Dermis lymphatic vessel endothelial cell (primary cell): Measurements from ENCODE around the gene UBL4A. TPM values are rescaled to one million over a fixed set of nuclear protein-coding genes. Genes with fewer than 3 reads are reported as not detected.

Experiments used
- total RNA-seq: library from RNA; depleted of rRNA; stranded (reverse); fragments of >200 nt; gene quantifications from 2 replicates; pipeline ENCODE4 v1.2.1, GENCODE V29; 2014

Gene UBL4A
- 29.1 and 32.6 TPM in 2 replicates for total RNA-seq

GRCh38 chrX:154486396-154487207, at the start of gene UBL4A:
Gene UBL4A (minus strand): TSS chrX:154486615. CDS start chrX:154486584, 31 bp downstream.

DNA sequence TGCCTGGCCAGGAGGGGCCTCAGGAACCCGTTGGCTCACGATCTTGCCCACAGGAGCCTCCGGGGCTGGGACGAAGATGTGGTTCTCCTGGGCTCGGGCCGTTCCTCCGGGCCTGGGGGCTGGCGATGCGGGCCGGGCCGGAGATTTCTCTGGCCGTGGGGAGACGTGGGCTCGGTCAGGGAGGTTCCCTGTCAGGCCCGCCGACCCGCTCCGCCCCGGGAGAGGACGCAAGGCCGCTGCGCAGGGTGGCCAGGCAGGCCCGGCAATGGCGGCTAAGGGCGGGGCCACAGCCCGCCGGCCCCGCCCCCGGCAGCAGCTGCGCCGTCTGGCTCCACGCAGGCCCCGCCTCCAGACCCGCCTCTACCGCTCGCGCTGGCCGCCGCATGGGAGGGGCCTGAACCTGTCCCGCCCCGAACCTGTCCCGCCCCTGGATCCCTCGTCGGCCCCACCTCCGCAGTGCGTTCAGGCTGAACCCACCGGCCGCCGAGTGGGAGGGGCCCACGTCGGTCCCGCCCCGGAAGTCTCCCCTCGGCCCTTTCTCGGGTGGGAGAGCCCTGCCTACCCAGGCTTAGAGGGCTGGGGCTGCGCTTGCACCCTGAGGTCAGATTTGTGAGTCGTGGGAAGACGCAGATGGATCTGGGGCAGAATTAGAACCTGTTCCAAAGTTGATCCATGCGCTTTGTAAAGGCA, 29.7 kb upstream of the UBL4A start, which contains the start of gene FAM3A:
TSS of gene FAM3A (minus strand) at position 267 of the 690 bp plus-strand sequence. CDS start 460 bp downstream, outside the sequence.

DNA sequence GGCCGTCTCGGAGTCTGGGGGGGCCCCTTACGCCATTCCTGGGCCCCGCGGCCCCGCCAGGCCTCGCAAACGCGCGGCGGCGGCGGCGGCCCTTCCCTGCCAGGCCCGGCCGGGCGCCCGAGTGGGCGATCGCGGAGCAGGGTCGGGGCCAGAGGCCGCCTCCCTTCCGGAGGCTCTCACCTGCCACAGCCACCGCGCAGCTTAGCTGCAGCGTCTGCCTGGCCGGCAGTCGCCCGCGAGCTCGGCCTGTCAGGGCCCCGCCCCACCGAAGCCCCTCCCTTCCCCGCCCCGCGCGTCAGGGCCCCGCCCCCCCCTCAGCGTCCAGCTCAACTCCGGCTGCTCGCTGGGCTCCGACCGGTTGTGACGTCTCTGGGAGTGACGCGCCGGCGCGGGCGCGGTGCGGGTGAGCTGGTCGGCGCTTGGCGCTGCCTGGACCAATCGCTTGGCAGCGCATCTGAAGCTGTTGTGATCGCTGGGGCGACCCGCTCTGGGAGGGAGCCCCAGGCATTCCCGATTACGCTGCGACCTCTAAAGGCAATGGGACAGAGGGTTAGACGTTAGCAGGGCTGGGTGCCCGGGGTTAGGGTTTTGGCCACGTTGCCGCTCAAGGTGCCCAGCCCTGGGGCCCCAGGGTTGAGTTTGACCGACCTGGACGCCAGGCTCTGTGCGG, 4.1 kb upstream of the UBL4A start, which contains the start of gene SLC10A3:
TSS of gene SLC10A3 (minus strand) at position 216 of the 670 bp plus-strand sequence. CDS start 1,689 bp downstream, outside the sequence.

GRCh38 chrX:154478728-154479622, 7.4 kb downstream of the UBL4A start, which contains the start of gene LAGE3:
Gene LAGE3 (minus strand): TSS chrX:154479281. CDS start chrX:154478915, 366 bp downstream.

DNA sequence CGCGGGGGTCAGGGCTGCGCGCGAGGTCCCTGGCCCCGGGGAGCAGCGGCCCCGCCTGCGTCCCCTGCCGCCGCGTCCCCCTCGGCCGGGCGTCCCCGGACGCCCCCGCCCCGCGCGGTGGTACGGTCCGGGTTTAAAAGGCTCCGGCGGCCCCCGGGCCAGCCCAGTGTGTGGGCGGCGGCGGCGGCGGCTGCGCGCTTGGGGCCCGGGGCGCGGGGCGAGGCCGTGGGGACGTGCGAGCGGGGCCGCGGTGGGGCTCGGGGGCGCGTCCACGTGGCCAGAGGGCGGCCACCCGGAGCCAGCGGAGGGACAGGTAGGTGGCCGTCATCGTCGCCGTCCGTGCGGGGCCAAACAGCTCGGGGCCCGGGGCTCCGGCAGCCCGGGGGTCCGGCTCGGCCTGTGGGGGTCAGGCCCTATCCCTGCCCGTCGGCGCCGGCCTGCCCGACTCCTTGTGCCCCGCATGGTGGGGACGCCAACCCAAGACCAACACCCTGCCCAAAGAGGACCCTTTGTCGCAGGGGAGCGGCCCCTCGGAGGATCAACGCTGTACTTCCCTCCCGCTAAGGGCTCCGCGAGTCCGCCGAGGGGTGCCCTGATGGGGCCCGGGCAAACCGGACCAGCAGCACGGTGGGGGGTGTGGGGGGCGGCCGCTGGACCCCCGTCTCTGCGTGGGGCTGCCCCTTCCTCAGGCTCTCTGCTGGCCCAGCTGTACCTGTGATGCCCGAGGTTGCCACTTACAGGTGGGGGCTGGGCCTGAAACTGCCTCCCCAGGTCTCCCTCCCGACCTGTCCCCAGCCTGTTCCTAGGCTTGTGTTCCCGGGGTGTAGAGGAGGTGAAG, 28.1 kb downstream of the UBL4A start, which contains the start of gene PLXNA3:
TSS of gene PLXNA3 (plus strand) at position 166 of the 838 bp plus-strand sequence. CDS start 1,903 bp downstream, outside the sequence.

GRCh38 chrX:154443992-154444754, 42.2 kb downstream of the UBL4A start, which contains the start of gene FAM50A:
Gene FAM50A (plus strand): TSS chrX:154444141. CDS start chrX:154444236, 95 bp downstream.

GRCh38 chrX:154436983-154437752, 49.2 kb downstream of the UBL4A start, which contains the start of gene GDI1:
Gene GDI1 (plus strand): TSS chrX:154437154. CDS start chrX:154437255, 101 bp downstream.

Other genes with a start within 250 kb of the UBL4A start
- gene OPN1MW3, start 229.0 kb downstream of the UBL4A start, total RNA-seq: 0.11 TPM in 1 of 2 replicates, not detected in the other
- gene TEX28, start 191.5 kb downstream of the UBL4A start, total RNA-seq: not detected in 2 replicates
- not detected in 2 replicates for gene TKTL1, start 190.8 kb downstream of the UBL4A start, total RNA-seq
- gene FLNA, start 112.0 kb downstream of the UBL4A start, total RNA-seq: 792 and 962 TPM in 2 replicates
- 14.8 and 16.6 TPM in 2 replicates for gene EMD, start 107.3 kb downstream of the UBL4A start, total RNA-seq
- gene RPL10, start 88.2 kb downstream of the UBL4A start, total RNA-seq: 3,109 and 3,856 TPM in 2 replicates
- gene DNASE1L1, start 77.4 kb downstream of the UBL4A start, total RNA-seq: 78.9 and 88.2 TPM in 2 replicates
- 11.6 and 12.4 TPM in 2 replicates for gene TAFAZZIN, start 75.1 kb downstream of the UBL4A start, total RNA-seq
- gene ATP6AP1, start 57.9 kb downstream of the UBL4A start, total RNA-seq: 78.6 and 82.4 TPM in 2 replicates
- 38.3 and 56.6 TPM in 2 replicates for gene GDI1, start 49.5 kb downstream of the UBL4A start, total RNA-seq
- 49.4 and 56.8 TPM in 2 replicates for gene FAM50A, start 42.5 kb downstream of the UBL4A start, total RNA-seq
- 3.3 and 4.1 TPM in 2 replicates for gene PLXNA3, start 28.3 kb downstream of the UBL4A start, total RNA-seq
- 12.8 and 16.3 TPM in 2 replicates for gene LAGE3, start 7.3 kb downstream of the UBL4A start, total RNA-seq
- gene SLC10A3, start 4.0 kb upstream of the UBL4A start, total RNA-seq: 9.0 and 12.9 TPM in 2 replicates
- gene FAM3A, start 29.6 kb upstream of the UBL4A start, total RNA-seq: 15.6 and 20.3 TPM in 2 replicates
- gene G6PD, start 60.2 kb upstream of the UBL4A start, total RNA-seq: 22.3 and 22.5 TPM in 2 replicates
- gene IKBKG, start 61.0 kb upstream of the UBL4A start, total RNA-seq: 9.5 and 12.7 TPM in 2 replicates
- gene CTAG1A, start 98.5 kb upstream of the UBL4A start, total RNA-seq: not detected in 2 replicates
- not detected in 2 replicates for gene CTAG1B, start 132.7 kb upstream of the UBL4A start, total RNA-seq
- gene CTAG2, start 167.0 kb upstream of the UBL4A start, total RNA-seq: not detected in 2 replicates